GM12874 (cell line): Measurements from ENCODE around the gene KCTD21.

Source experiments
- CTCF ChIP-seq: IDR thresholded peaks from 2 replicates; pipeline ENCODE4 v1.5.1; 2011; ENCODE audit warnings: low read depth, mild to moderate bottlenecking, control low read depth, low read length, moderate library complexity; ENCODE audit not compliant: insufficient read depth

The KCTD21 gene

GRCh38 chr11:78151804-78152203 lies 36.6 kb downstream of the KCTD21 start:
- TF ChIP-seq CTCF, result no peak

- no peak for TF ChIP-seq CTCF
These were observed 37.7 kb downstream of the KCTD21 start for GRCh38 chr11:78150754-78151153.

- no peak for TF ChIP-seq CTCF
These were observed 38.1 kb downstream of the KCTD21 start for GRCh38 chr11:78150346-78150745.

GRCh38 chr11:78149646-78150045 lies 38.8 kb downstream of the KCTD21 start:
- TF ChIP-seq CTCF, result no peak

- TF ChIP-seq CTCF, result no peak
These were observed 40.6 kb downstream of the KCTD21 start for GRCh38 chr11:78147807-78148206.

GRCh38 chr11:78145511-78146025 lies 42.9 kb downstream of the KCTD21 start:
- no peak for TF ChIP-seq CTCF

GRCh38 chr11:78140392-78141077 lies 47.9 kb downstream of the KCTD21 start:
- TF ChIP-seq CTCF, result no peak
